ENCODE data around the gene OR4K15.

The OR4K15 gene

GRCh38 chr14:20008156-20008555 lies 32.8 kb downstream of the OR4K15 start:
- no peaks in the 10 kb centered on the region for H3K4me1 ChIP-seq (ENCODE audit: control insufficient read depth in 2 of 2, insufficient read depth in 2 of 2, low read length in 2 of 2)
- no peak overlapping the region for H3K9ac ChIP-seq (ENCODE audit: low read depth in 1 of 2, low read length in 2 of 2)
- H3K9me3 ChIP-seq (ENCODE audit: control insufficient read depth in 2 of 2, low read length in 2 of 2), result no peaks in the 10 kb centered on the region
- H3K4me3 ChIP-seq (ENCODE audit: low read length in 2 of 2), result no peak overlapping the region
- no peaks in the 10 kb centered on the region for H3K36me3 ChIP-seq (ENCODE audit: control insufficient read depth in 2 of 2, insufficient read depth in 2 of 2, low read length in 2 of 2)
- H3K27ac ChIP-seq (ENCODE audit: low read depth in 2 of 2, low read length in 2 of 2), result no peak overlapping the region
- H3K27me3 ChIP-seq (ENCODE audit: control insufficient read depth in 2 of 2, insufficient read depth in 2 of 2, low read length in 2 of 2), result no peaks in the 10 kb centered on the region

- no peaks in the 10 kb centered on the region for H3K36me3 ChIP-seq (ENCODE audit: control insufficient read depth in 2 of 2, insufficient read depth in 2 of 2, low read length in 2 of 2)
- no peak within 1 kb of the TSS for H3K27ac ChIP-seq (ENCODE audit: low read depth in 2 of 2, low read length in 2 of 2)
- H3K27me3 ChIP-seq (ENCODE audit: control insufficient read depth in 2 of 2, insufficient read depth in 2 of 2, low read length in 2 of 2), result no peaks in the 10 kb centered on the region
- H3K4me1 ChIP-seq (ENCODE audit: control insufficient read depth in 2 of 2, insufficient read depth in 2 of 2, low read length in 2 of 2), result no peaks in the 10 kb centered on the region
- peaks cover 3 to 4% of the 10 kb centered on the region in 2 donors for H3K9me3 ChIP-seq (ENCODE audit: control insufficient read depth in 2 of 2, low read length in 2 of 2)
- no peak within 1 kb of the TSS for H3K9ac ChIP-seq (ENCODE audit: low read depth in 1 of 2, low read length in 2 of 2)
- H3K4me3 ChIP-seq (ENCODE audit: low read length in 2 of 2), result no peak within 1 kb of the TSS
These were observed 44.0 kb downstream of the OR4K15 start, which contains the start of gene OR4K14 for GRCh38 chr14:20019257-20019865. TSS of gene OR4K14 (minus strand) at chr14:20019307. CDS start at chr14:20015193, 4,114 bp downstream.

Measured in mucosa of rectum (tissue), 2 donors.